Activated T-cell treated with anti-CD3 and anti-CD28 coated beads for 1 hour (primary cell): ENCODE data around the gene CELF3.
A peak's percentile ranks its signal among the peaks of the same experiment; 100 is the strongest.
"Not testable (repeated sequence)": the region's sequence is repeated elsewhere in the genome, so short reads cannot be mapped to it uniquely, and the experiment has no call there.

ENCODE experiments used
- DNase-seq: peaks from one replicate; pipeline ENCODE4 v3.0.0-alpha.2; 2020; ENCODE audit warnings: low read depth

The CELF3 gene

GRCh38 chr1:151716771-151717631 lies at the start of gene CELF3:
Gene CELF3 (minus strand): TSS chr1:151716803. CDS start chr1:151716020, 783 bp downstream.
- no peak for DNase-seq

GRCh38 chr1:151763990-151764389 lies 47.4 kb upstream of the CELF3 start:
- DNase-seq: no peak

- peak; percentile 76 for DNase-seq
Measured at GRCh38 chr1:151762941-151763921, 46.6 kb upstream of the CELF3 start, which contains the start of gene MRPL9. Gene MRPL9 (minus strand): TSS chr1:151763496. CDS start chr1:151763479, 17 bp downstream.

- no peak for DNase-seq
Measured at GRCh38 chr1:151760597-151761385, 44.2 kb upstream of the CELF3 start.

GRCh38 chr1:151759241-151759640 lies 42.6 kb upstream of the CELF3 start:
- no peak for DNase-seq

- DNase-seq: no peak
Measured at GRCh38 chr1:151756291-151756690, 39.7 kb upstream of the CELF3 start.

GRCh38 chr1:151741516-151741915 lies 24.9 kb upstream of the CELF3 start:
- no peak for DNase-seq

GRCh38 chr1:151739590-151740355 lies 23.2 kb upstream of the CELF3 start:
- no peak for DNase-seq

- DNase-seq: no peak
Measured at GRCh38 chr1:151737479-151737878, 20.9 kb upstream of the CELF3 start.

- no peak for DNase-seq
Measured at GRCh38 chr1:151737026-151737425, 20.4 kb upstream of the CELF3 start.

- not testable (repeated sequence) for DNase-seq
Measured at GRCh38 chr1:151733995-151734394, 17.4 kb upstream of the CELF3 start.

GRCh38 chr1:151733126-151733525 lies 16.5 kb upstream of the CELF3 start:
- DNase-seq: no peak

GRCh38 chr1:151729966-151730291 lies 13.3 kb upstream of the CELF3 start:
- DNase-seq: no peak

GRCh38 chr1:151729157-151729965 lies 12.8 kb upstream of the CELF3 start:
- no peak for DNase-seq

GRCh38 chr1:151728151-151729054 lies 11.8 kb upstream of the CELF3 start:
- no peak for DNase-seq

GRCh38 chr1:151723726-151724370 lies 7.2 kb upstream of the CELF3 start:
- DNase-seq: no peak

- DNase-seq: no peak
Measured at GRCh38 chr1:151721788-151722510, 5.3 kb upstream of the CELF3 start.
